WTC11 (cell line): ENCODE data around the gene PDIA6.

Source experiments
- ESRRA ChIP-seq: sonication (generic); formaldehyde crosslinking; IDR thresholded peaks from 2 replicates; pipeline ENCODE4 v1.8.1; 2022; ENCODE audit warnings: mild to moderate bottlenecking, missing genetic modification reagents, borderline replicate concordance
- NFYB ChIP-seq: sonication (generic); formaldehyde crosslinking; conservative IDR thresholded peaks from 2 replicates; pipeline ENCODE4 v1.8.0; 2022; ENCODE audit warnings: low read depth, missing genetic modification reagents
- TF ChIP-seq, protein P1 (sequence below): fragments of 200-600 bp; IDR thresholded peaks from 2 replicates; pipeline ENCODE4 v1.8.0; 2022; ENCODE audit warnings: antibody characterized with exemption
- TF ChIP-seq, protein P2 (sequence below): sonication (generic); formaldehyde crosslinking; IDR thresholded peaks from 2 replicates; pipeline ENCODE4 v1.8.1; 2022; ENCODE audit warnings: low read depth, missing genetic modification reagents, borderline replicate concordance
- TF ChIP-seq, protein P3 (sequence below): sonication (generic); formaldehyde crosslinking; IDR thresholded peaks from 2 replicates; pipeline ENCODE4 v1.8.0; 2022; ENCODE audit warnings: mild to moderate bottlenecking, missing genetic modification reagents
- TF ChIP-seq, protein P4 (sequence below): sonication (generic); formaldehyde crosslinking; IDR thresholded peaks from 2 replicates; pipeline ENCODE4 v1.8.0; 2023; ENCODE audit warnings: missing genetic modification reagents, mild to moderate bottlenecking, borderline replicate concordance
- TF ChIP-seq, protein P5 (sequence below): sonication (generic); formaldehyde crosslinking; IDR thresholded peaks from 2 replicates; pipeline ENCODE4 v1.8.0; 2022; ENCODE audit warnings: mild to moderate bottlenecking, missing genetic modification reagents
- TF ChIP-seq, protein P6 (sequence below): sonication (generic); formaldehyde crosslinking; IDR thresholded peaks from 2 replicates; pipeline ENCODE4 v1.8.1; 2023; ENCODE audit warnings: mild to moderate bottlenecking, moderate library complexity, missing genetic modification reagents

DNA sequence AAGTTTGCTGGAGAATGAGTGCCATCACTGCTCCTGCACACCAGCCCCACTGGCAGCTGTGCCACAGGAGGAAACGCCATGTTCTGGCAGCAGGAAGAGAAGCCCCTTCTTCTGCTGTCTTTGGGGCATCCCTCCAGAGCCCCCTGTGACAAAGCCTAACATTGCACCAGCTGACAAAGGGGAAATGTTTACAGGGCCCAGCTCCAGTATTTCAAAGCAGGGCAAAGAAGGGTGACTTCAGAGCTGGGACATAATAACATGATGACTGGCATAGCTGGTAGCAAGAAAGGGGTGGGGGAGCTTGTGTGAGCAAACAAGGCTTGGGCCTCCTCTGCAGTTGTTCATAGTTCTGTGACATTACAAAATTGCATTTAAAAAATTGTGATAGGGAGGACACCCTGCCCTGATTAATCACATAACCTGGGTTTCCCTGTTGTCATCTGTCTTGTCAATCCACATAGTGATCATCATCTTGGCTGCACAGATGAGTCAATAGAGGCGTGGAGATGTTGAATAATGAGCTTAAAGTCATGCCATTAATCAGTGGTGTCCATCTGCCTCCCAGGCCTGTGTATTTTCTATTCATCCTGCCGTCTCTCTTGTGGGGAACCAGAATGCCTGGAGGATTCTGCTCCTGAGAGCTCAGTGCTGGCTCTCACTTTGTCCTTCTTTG is 29.1 kb upstream of the PDIA6 start:
- TF ChIP-seq, protein P1, sequence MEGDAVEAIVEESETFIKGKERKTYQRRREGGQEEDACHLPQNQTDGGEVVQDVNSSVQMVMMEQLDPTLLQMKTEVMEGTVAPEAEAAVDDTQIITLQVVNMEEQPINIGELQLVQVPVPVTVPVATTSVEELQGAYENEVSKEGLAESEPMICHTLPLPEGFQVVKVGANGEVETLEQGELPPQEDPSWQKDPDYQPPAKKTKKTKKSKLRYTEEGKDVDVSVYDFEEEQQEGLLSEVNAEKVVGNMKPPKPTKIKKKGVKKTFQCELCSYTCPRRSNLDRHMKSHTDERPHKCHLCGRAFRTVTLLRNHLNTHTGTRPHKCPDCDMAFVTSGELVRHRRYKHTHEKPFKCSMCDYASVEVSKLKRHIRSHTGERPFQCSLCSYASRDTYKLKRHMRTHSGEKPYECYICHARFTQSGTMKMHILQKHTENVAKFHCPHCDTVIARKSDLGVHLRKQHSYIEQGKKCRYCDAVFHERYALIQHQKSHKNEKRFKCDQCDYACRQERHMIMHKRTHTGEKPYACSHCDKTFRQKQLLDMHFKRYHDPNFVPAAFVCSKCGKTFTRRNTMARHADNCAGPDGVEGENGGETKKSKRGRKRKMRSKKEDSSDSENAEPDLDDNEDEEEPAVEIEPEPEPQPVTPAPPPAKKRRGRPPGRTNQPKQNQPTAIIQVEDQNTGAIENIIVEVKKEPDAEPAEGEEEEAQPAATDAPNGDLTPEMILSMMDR: no peak
- TF ChIP-seq, protein P2, sequence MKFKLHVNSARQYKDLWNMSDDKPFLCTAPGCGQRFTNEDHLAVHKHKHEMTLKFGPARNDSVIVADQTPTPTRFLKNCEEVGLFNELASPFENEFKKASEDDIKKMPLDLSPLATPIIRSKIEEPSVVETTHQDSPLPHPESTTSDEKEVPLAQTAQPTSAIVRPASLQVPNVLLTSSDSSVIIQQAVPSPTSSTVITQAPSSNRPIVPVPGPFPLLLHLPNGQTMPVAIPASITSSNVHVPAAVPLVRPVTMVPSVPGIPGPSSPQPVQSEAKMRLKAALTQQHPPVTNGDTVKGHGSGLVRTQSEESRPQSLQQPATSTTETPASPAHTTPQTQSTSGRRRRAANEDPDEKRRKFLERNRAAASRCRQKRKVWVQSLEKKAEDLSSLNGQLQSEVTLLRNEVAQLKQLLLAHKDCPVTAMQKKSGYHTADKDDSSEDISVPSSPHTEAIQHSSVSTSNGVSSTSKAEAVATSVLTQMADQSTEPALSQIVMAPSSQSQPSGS (CRISPR knock-in tag): no peak
- TF ChIP-seq, protein P3, sequence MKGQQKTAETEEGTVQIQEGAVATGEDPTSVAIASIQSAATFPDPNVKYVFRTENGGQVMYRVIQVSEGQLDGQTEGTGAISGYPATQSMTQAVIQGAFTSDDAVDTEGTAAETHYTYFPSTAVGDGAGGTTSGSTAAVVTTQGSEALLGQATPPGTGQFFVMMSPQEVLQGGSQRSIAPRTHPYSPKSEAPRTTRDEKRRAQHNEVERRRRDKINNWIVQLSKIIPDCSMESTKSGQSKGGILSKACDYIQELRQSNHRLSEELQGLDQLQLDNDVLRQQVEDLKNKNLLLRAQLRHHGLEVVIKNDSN: no peak
- TF ChIP-seq, protein P4, sequence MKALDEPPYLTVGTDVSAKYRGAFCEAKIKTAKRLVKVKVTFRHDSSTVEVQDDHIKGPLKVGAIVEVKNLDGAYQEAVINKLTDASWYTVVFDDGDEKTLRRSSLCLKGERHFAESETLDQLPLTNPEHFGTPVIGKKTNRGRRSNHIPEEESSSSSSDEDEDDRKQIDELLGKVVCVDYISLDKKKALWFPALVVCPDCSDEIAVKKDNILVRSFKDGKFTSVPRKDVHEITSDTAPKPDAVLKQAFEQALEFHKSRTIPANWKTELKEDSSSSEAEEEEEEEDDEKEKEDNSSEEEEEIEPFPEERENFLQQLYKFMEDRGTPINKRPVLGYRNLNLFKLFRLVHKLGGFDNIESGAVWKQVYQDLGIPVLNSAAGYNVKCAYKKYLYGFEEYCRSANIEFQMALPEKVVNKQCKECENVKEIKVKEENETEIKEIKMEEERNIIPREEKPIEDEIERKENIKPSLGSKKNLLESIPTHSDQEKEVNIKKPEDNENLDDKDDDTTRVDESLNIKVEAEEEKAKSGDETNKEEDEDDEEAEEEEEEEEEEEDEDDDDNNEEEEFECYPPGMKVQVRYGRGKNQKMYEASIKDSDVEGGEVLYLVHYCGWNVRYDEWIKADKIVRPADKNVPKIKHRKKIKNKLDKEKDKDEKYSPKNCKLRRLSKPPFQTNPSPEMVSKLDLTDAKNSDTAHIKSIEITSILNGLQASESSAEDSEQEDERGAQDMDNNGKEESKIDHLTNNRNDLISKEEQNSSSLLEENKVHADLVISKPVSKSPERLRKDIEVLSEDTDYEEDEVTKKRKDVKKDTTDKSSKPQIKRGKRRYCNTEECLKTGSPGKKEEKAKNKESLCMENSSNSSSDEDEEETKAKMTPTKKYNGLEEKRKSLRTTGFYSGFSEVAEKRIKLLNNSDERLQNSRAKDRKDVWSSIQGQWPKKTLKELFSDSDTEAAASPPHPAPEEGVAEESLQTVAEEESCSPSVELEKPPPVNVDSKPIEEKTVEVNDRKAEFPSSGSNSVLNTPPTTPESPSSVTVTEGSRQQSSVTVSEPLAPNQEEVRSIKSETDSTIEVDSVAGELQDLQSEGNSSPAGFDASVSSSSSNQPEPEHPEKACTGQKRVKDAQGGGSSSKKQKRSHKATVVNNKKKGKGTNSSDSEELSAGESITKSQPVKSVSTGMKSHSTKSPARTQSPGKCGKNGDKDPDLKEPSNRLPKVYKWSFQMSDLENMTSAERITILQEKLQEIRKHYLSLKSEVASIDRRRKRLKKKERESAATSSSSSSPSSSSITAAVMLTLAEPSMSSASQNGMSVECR (CRISPR knock-in tag): no peak
- TF ChIP-seq ESRRA (CRISPR knock-in tag) (no peak), NFYB (CRISPR knock-in tag) (no peak)
- TF ChIP-seq, protein P5, sequence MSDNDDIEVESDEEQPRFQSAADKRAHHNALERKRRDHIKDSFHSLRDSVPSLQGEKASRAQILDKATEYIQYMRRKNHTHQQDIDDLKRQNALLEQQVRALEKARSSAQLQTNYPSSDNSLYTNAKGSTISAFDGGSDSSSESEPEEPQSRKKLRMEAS (CRISPR knock-in tag): no peak
- TF ChIP-seq, protein P6, sequence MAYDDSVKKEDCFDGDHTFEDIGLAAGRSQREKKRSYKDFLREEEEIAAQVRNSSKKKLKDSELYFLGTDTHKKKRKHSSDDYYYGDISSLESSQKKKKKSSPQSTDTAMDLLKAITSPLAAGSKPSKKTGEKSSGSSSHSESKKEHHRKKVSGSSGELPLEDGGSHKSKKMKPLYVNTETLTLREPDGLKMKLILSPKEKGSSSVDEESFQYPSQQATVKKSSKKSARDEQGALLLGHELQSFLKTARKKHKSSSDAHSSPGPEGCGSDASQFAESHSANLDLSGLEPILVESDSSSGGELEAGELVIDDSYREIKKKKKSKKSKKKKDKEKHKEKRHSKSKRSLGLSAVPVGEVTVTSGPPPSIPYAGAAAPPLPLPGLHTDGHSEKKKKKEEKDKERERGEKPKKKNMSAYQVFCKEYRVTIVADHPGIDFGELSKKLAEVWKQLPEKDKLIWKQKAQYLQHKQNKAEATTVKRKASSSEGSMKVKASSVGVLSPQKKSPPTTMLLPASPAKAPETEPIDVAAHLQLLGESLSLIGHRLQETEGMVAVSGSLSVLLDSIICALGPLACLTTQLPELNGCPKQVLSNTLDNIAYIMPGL (CRISPR knock-in tag): no peak
